Stimulated activated CD4-positive, alpha-beta T cell treated with anti-CD3 and anti-CD28 coated beads, Interleukin-12 subunit alpha, Interleukin-12 subunit beta, amount 100 ng/mL, for 24 hours (primary cell): ENCODE data around the gene CRYL1.
A peak's percentile ranks its signal among the peaks of the same experiment; 100 is the strongest.

Experiments used
- DNase-seq, 2 experiments: peaks; one replicate each; pipeline ENCODE4 v3.0.0-alpha.2; 2020; ENCODE audit warnings: low read depth in 2 of 2

The CRYL1 gene

DNA sequence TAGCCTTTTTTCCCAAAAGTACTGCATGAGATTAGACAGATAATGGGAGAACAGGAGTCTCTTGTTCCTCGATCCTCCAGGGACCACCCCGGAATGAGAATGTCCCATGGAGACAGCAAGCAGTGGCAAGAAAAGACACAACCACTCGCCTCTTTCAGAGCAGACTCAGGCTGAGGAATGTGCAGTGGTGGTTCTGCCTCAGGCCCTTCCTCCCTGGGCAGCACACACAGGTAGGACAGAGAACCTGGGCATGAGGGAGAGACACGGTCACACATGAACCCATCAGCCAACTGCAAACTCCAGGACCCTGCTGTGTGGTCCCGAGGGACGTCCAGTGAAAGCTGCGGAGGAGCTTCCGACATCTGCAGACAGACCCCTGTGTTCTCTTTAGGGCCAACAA, 31.0 kb downstream of the CRYL1 start:
- DNase-seq = no peak

DNA sequence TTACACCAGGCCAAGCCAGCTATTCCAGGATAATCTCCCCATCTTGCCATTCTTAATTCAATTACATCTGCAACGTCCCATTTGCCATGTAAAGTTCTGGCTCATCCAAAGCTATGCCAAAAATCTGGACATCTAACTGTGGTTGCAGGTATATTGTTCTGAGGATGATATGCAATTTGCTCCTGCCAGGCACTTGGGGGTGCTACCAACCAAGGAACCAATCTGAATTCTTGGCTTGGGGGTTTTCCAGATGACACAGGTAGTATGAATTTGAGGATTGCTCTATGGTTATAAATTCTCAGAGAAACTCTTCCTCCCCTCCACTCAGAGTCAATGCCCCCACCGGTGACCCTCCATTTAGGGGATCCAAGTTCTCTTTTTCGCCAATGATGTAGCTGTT, 33.0 kb downstream of the CRYL1 start:
- DNase-seq = peak in 1 of 2 experiments; percentile 46

DNA sequence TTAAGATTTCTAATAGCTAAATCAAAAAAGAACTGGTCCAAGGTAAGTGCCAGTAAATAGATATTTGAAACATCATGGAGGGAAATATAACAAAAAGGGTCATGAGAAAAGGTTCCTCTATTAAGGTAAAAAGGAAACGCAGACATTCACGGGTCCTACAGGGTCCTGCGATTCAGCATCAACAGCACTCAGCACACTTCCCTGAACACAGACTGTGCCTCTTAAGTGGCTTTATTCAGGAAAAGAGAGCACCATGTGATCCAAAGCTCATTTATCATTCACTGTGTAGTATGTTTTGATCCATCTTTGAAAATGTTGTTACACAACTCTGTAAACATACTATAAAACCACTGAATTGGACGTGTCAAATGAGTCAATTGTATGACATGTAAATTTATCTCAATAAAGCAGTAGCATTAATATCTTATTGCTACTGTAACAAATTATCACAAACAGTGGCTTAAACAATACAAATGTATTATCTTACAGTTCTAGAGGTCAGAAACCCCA, 33.7 kb downstream of the CRYL1 start:
- no peak for DNase-seq

DNA sequence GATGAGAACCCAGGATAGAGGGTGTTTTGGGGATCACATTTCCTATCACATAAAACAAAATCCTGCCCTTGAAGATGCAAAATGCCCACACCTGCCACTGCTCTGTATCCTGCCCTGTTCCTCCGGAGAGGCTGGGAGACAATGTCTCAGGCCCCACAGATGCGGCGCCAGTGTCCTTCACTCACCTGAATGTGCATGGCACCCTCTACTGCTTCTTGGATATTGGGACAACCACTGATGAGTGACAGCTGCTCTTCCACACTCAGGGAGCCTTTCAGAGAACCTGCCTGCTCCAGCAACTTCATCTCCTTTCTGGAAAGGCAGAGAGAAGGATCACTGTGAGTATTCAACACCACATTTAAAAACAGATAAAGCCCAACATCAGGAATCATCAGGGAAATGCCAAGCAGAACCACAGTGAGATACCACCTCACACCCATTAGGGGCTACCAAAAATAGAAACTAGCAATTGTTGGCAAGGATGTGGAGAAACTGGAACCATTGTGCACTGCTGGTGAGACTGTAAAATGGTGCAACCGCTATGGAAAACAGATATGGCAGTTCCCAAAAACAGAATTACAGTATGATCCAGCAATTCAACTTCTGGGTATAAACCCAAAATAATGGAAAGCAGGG, 36.4 kb downstream of the CRYL1 start:
- peak; percentile 24 to 32 for DNase-seq

DNA sequence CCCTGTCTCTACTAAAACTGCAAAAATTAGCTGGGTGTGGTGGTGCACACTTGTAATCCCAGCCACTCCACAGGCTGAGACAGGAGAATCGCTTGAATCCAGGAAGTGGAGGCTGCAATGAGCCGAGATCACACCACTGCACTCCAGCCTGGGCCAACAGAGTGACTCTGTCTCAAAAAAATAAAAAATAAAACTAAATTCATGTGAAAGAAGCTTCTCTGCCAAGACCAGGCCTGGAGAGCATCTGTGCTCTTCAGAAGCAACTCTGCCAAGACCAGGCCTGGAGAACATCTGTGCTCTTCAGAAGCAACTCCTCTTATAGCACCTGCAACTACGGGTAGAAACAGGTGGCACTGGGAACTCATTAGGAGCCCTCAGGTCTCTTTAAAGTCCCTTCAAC, 37.7 kb downstream of the CRYL1 start:
- no peak for DNase-seq

DNA sequence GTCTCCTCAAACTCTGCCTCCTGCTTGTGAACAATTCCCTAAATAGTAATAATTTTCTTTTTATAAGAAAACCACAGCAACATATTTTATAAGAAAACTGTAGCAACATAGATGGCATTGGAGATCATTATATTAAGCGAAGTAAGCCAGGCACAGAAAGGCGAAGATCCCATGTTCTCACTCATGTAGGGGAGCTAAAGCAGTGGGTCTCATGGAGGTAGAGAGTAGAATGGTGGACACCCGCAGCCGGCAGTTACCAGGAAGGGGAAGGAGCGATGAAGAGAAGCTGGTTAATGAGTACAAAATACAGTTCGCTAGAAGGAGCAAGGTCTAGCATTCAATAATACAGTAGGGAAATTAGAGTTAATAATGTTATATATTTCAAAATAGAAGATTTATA, 42.9 kb downstream of the CRYL1 start:
- DNase-seq = no peak

DNA sequence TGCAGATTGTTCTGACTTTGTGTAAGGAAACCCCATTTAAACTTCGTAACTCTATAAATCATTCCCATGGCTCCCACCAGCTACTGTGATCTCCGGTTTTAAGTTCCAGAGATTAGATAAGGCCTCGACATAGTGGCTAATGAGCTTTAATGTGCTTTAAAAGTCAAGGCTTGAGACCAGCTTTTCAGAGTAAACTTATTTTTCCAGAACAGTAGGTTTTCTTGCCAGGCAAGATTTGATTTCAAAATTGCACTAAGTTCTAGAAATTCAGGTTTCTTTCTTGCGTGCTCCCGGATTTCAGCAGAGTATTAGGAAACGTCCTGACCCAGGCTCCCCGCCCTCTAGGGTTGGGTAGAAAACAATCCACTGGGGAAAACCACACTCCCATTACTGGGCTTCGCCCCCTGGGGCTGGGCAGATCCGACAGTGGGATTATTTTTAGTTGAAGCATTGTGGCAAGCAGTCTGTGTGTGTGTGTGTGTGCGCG, 43.3 kb downstream of the CRYL1 start:
- no peak for DNase-seq

DNA sequence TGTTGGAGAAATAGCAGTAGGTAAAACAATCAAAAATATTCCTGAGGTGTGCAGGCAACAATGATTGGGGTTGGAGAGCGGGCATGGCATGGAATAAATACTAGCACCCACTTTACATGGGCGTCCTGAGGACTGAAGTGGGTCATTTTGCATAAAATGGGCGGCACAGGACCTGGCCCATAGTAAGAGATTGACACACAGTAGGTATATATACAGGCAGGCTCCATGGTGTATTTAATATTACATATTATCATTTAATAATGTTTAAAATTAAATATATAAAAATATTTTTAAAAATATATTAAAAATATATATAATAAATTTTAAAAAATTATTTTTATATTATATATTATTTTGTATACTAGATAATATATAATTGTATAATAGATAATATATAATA, 48.3 kb downstream of the CRYL1 start:
- no peak for DNase-seq

DNA sequence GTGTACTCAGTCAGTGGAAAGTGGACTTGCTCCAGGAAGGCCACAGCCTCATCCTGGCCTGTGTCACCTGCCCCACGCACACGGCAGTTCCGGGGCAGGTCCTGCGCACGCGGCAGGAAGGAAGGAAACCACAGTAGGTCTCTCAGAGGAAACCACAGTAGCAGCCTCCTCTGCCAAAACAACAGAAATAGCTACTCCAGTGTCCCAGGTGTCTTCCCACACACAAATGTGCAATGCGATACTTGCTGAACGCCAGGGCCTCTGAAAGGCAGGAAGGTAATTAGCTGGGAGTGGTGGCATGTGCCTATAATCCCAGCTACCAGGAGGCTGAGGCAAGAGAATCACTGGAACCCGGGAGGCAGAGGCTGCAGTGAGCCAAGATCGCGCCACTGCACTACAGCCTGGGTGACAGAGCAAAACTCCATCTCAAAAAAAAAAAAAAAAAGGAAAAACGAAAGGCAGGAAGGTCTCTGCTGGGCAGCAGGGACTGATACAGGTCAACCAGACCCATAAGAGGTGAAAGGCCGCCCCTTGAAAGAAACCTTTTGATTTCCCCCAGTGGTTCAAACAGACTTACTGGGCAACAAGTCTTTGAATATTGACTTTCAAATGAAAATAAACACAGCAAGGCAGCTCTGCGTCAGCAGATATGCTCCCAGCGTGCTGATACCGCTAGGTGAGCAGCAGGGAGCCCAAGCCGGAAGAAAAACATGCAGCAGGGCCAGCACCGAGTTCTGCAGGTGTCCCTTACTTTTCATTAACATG, 49.5 kb downstream of the CRYL1 start:
- peak; percentile 23 to 51 for DNase-seq

DNA sequence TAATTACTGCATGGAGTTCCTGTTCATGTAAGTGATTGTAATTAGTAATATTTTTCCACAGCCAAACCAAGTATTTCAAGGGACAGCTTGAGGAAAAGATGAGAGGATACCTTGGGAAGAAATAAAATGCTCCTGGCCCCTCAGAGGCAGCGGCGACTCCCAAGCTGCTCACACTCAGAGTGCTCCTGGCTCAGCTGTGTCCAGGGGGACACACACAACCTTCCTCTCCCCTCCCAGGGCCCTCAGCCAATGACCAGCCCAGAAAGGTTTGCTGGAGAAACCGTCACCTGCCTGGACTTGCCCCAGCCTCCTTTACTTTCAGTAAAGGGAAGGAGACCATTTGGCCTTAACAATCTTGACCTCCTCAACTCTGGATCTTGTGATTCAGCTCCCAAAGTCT, 51.1 kb downstream of the CRYL1 start:
- DNase-seq = no peak

DNA sequence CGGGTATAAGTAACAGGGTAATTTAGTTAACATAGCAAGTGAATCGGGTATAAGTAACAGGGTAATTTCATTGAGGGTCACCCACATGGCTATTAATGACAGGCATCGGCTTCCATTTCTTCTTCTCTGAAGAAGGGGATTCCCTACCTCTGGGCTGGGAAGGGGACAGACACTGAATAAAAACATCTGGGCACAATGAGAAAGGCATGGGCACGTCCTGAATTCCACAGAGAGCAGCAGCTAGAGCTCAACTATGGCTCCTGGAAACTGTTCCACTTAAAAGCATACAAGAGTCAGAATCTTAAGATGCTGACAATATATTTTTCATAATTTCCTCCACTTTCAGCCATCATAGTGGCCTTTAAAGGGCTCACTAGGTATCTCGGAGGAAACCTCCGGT, 51.8 kb downstream of the CRYL1 start:
- no peak for DNase-seq

DNA sequence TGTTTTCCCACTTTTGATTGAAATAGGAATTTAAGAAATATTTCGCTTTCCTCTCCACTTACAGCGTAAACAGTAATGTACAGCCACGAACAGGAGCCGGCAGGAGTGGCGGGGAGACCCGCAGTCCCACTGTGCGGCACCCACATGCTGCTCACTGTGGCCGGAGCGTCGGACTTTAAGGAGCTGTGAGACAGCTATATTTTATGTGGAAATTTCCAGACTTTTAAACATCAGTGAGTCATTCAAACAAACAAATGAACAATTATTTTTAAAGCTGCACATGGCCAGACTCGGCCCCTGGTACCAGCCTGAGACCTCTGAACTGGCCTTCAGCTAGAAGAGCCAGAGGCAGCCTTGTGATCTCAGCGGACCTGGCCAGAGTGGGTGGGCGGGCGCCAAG, 52.5 kb downstream of the CRYL1 start:
- no peak for DNase-seq

DNA sequence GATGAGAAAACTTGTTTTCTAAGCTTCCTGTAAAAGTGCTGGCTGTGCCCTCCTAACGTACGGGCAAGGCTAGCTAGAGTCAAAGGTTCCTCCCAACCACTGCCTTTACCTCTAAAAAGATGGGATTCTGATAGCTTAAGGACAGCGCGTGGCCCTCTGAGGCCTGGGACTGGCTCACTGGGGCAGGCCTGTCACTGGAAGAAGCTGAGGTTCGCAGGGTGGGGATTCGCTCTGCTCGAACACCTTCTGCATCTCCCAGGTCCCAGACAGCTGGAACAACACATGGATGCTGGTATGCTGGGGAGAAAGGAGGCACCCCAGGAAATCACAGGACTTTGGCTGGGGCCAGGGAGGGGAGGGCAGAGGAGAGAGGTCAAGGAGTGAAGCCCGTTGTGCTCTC, 53.1 kb downstream of the CRYL1 start:
- no peak for DNase-seq

DNA sequence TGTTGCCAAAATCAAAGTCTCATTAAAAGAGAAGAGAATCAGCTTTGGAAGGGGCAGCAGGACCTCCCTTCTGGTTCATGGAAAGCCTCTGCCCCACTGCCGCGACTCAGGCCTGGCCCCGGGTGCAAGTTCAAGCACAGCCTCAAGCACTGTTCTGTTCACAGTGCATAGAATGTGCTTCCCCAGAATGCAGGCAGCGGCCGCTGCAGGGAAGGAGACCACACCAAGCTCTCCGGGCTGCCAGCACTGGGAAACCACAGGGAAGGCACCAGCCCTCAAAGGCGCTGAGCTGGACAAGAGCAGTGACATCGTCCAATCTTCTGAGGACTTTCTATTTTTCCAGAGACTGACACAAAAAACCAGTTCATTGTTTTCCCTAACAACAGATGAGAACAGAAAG, 55.5 kb downstream of the CRYL1 start:
- no peak for DNase-seq

DNA sequence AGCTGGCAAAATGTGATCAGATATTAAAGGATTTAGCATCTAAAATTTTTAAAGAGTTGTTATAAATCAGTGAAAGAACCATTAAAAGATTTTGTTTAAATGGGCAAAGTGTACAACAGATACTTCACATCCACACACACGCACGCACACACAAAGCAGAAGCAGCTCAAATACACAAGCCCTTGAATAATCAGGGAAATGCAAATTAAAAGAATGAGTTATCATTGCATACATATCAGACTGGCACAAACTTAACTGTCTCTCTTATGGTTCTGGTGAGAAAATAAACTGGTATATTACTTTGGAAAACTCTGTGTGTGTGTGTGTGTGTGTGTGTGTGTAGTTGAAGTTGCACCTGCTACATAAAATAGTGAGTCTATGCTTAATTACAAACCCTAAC, 59.3 kb downstream of the CRYL1 start:
- no peak for DNase-seq

DNA sequence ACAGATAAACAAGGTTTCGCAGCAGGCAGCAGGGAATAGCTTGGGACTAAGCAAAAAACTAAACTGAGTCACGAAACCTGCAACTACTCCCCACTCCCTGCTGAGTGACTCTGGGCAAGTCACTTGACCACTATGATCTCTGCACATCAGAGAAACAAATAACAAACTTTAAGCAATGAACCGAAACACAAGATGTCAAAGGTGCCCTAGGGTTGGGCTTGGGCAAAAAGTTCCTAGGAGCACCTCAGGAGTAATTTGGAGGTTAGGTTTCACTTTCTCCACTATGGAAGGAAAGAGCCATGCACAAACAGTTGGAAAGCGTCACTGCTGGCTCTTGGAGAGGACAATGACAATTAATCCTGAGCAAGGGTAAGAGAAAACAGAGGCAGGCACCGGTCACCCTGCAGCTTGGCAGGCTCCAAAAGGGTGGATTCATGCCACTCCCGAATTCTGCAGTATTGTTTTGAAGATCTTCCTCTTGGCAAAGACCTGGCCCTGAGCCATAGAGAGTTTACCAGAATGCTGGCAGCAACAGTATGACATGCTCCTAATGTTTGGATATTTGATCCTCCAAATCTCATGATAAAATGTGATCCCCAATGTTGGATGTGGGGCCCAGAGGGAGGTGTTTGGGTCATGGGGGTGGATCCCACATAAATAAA, 60.3 kb downstream of the CRYL1 start:
- no peak for DNase-seq

DNA sequence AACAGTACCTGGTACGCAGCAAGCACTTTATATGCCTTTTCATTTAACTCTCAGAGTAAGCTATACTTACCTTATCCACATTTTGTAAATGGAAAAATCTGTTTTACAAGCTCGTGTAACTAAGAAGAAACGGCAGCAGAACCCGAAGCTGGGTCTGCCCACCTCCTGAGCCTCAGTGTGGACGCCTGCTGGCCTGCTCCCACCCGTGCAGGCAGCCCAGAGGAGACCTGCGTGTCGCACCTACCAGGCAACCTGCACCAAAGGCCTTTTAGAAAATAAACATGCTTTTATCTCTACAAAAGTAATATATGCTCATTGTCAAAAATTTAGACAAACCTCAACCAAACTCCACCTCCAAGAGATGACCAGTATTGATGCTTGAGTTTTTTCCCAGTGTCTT, 62.7 kb downstream of the CRYL1 start:
- DNase-seq = no peak

DNA sequence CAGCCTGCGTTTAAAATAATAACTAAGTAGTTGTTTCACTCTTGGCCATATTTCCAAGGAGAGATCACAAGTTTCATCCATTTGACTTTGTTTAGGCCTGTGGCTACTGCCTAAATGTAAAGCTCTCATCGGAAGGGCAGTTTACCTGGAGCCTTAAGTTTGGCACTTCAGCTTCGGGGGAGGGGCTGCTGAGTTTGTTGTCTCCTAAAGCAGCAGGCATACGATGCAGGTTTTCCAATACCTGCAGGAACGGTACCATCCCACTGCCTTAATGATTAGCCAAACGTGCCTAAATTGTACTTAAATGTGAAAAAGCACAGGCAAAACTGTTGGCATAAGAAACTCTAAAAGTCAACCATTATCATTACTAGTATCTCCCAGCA, 63.1 kb downstream of the CRYL1 start:
- no peak for DNase-seq

DNA sequence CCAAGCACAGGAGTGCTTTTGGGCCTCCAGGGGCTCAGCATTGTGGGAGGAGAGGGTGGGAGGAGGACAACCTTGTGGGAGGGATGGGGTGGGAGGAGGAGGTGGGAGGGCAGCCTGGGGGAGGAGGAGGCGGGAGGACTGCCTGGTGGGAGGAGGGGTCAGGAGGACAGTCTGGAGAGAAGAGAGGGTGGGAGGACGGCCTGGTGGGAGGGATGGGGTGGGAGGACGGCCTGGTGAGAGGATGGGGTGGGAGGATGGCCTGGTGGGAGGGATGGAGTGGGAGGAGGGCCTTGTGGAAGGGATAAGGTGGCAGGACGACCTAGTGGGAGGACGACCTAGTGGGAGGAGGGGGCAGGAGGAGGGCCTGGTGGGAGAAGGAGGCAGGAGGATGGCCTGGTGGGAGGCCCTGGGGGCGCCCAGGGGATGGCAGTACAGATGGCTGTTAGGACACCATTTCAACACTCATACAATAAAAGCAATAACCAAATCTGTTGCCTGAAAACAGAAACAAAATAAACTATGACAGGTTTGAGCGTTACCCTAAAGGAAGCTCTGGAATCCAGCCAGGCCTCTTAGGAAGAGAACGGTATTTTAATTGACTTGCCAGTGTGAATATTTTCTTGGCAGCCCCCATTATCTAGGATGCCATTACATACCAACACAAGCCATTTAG, 63.7 kb downstream of the CRYL1 start:
- no peak for DNase-seq

DNA sequence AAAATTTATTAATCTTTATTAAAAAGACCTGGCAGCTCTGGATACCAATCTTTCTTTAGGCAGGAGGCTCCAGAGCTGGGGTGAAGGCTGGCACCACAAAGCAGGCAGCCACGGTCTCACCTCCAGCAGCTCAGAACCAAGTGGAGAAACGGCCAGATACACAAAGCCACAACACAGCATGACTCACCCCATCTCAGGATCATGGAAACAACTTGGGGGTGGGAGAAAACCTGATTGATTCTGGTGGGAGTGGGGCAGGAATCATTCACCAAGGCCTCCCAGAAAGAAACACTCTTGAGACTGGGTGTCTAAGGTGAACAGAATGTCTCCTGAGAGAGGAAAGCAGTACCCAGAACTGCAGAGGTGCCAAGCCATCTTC, 64.2 kb downstream of the CRYL1 start:
- peak in 1 of 2 experiments; percentile 35 for DNase-seq

DNA sequence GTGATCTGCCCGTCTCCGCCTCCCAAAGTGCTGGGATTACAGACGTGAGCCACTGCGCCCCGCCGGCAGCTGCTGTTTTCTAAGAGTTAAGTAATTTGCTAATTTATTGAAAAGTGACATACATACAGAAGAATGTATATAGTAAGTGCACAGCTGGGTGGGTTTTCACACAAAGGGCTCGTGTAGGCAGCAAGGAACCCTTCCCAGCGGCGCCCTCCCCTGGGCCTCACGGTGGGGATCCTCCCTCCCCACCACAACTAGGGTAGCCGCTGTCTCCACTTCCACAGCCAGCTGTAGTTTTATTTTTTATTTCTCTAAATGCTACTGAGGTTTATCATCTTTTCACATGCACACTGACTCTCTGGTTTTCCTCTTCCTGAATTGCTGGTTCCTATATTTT, 64.9 kb downstream of the CRYL1 start:
- no peak for DNase-seq

DNA sequence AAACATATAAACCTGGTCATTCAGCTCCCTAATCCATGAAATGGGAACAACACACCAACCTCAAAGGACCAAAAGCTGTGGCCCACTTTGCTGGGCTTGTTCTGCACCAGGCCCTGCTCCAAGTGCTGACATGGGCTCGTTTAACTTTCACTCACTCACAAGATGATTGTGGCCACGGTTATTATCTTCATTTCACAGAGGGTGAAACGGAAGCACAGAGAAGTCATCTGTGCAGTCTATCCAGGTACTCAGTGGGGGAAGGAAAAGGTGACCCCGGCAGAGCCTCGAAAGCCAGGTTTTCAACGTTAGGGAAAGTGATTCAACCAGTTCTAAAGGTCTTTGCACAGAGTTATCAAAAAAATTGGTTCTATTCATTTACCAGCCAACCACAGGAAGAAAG, 68.0 kb downstream of the CRYL1 start:
- no peak for DNase-seq
